ENCODE measurements around the gene LHX6. TPM values are rescaled to one million over a fixed set of nuclear protein-coding genes. Genes with fewer than 3 reads are reported as not detected.

The LHX6 gene
- total RNA-seq, 1 experiment from 2014 or later, result 0.62 TPM

DNA sequence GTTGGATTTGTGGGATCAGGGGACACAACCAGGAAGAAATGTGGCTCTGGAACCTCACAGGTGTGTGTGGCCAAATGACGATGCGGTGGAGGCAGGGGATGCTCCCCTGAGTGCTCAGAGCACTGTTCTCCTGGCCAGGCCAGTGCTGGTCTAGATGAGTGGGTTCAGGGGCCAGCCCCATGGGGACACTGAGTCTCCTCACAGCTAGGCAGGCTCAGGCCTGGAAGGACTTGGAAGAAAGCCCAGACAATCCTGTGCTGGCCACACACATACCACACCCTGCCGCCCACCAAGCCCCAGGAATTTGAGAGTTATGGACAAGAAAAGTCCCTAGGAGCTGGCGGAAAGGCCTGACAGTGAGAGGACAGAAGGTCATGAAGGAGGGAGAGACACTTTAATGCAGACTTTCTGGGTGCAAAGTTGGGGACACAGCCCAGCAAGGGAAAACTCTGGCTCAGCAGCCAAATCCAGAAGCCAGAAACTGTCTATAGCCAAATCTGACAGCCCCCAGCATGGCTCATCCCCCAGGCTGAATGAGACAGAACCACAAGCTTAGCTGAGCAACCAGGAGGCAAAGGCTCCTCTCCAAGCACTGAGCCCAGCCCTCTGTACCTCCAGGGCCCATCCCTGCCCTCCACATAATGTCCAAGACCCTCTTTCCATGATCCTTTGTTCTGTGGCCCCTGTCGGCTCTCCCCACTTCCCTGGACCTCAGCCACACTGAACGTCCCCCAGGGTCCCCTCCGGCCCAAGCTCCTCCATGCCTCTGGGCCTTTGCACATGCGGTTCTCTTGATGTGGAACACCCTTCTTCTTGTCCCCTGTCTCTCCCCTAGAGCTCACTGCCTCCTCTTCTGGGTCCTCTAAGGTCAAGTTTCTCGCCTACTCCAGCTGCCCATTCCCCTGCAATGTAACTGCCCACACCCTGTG, 22.4 kb downstream of the LHX6 start:
- intact Hi-C loops (cut with micrococcal nuclease; ENCODE audit: unreplicated experiment), result no loop called here
- no peak for DNase-seq (ENCODE audit: low read depth, low spot score)
- BruUV-seq (replicated peaks), result no TSS peak
- H3K9me3 ChIP-seq (ENCODE audit: control insufficient read depth, insufficient read depth, low read depth, low read length), result no peaks in the 10 kb centered on the region
- no peak overlapping the region for H3K4me3 ChIP-seq (ENCODE audit: low read depth in 2 of 2, low read length in 2 of 2)
- TF ChIP-seq SIN3A (IDR thresholded peaks at IDR 0.05; ENCODE audit: borderline replicate concordance, insufficient read depth, low read depth, low read length) (no peak), POLR2AphosphoS5 (IDR thresholded peaks at IDR 0.05; ENCODE audit: low read depth, low read length) (no peak), TCF7L2 (IDR thresholded peaks at IDR 0.05; ENCODE audit: low read depth, low read length) (no peak)
- TF ChIP-seq, protein P1, sequence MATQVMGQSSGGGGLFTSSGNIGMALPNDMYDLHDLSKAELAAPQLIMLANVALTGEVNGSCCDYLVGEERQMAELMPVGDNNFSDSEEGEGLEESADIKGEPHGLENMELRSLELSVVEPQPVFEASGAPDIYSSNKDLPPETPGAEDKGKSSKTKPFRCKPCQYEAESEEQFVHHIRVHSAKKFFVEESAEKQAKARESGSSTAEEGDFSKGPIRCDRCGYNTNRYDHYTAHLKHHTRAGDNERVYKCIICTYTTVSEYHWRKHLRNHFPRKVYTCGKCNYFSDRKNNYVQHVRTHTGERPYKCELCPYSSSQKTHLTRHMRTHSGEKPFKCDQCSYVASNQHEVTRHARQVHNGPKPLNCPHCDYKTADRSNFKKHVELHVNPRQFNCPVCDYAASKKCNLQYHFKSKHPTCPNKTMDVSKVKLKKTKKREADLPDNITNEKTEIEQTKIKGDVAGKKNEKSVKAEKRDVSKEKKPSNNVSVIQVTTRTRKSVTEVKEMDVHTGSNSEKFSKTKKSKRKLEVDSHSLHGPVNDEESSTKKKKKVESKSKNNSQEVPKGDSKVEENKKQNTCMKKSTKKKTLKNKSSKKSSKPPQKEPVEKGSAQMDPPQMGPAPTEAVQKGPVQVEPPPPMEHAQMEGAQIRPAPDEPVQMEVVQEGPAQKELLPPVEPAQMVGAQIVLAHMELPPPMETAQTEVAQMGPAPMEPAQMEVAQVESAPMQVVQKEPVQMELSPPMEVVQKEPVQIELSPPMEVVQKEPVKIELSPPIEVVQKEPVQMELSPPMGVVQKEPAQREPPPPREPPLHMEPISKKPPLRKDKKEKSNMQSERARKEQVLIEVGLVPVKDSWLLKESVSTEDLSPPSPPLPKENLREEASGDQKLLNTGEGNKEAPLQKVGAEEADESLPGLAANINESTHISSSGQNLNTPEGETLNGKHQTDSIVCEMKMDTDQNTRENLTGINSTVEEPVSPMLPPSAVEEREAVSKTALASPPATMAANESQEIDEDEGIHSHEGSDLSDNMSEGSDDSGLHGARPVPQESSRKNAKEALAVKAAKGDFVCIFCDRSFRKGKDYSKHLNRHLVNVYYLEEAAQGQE (IDR thresholded peaks at IDR 0.05; ENCODE audit: insufficient read depth in 1 of 2, low read depth in 2 of 2, low read length in 1 of 2), result no peak
- TF ChIP-seq, protein P2, sequence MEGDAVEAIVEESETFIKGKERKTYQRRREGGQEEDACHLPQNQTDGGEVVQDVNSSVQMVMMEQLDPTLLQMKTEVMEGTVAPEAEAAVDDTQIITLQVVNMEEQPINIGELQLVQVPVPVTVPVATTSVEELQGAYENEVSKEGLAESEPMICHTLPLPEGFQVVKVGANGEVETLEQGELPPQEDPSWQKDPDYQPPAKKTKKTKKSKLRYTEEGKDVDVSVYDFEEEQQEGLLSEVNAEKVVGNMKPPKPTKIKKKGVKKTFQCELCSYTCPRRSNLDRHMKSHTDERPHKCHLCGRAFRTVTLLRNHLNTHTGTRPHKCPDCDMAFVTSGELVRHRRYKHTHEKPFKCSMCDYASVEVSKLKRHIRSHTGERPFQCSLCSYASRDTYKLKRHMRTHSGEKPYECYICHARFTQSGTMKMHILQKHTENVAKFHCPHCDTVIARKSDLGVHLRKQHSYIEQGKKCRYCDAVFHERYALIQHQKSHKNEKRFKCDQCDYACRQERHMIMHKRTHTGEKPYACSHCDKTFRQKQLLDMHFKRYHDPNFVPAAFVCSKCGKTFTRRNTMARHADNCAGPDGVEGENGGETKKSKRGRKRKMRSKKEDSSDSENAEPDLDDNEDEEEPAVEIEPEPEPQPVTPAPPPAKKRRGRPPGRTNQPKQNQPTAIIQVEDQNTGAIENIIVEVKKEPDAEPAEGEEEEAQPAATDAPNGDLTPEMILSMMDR (IDR thresholded peaks at IDR 0.05), result no peak
- POLR2A ChIA-PET, result no interaction called here
- no peak overlapping the region for H3K27ac ChIP-seq (ENCODE audit: low read length)
- in situ Hi-C loops (cut with HindIII; ENCODE audit: low pct_unique_long_range_greater_than_20kb, low sequenced_read_pairs), result no loop called here
- ATAC-seq, result no peak
- no peaks in the 10 kb centered on the region for H3K4me1 ChIP-seq (ENCODE audit: control insufficient read depth, insufficient read depth, low read length)
- CTCF ChIA-PET, result no interaction called here
- H3K36me3 ChIP-seq (ENCODE audit: control insufficient read depth, insufficient read depth, low read length), result no peaks in the 10 kb centered on the region
- no peaks in the 10 kb centered on the region for H3K27me3 ChIP-seq (ENCODE audit: control insufficient read depth, insufficient read depth, low read length)

DNA sequence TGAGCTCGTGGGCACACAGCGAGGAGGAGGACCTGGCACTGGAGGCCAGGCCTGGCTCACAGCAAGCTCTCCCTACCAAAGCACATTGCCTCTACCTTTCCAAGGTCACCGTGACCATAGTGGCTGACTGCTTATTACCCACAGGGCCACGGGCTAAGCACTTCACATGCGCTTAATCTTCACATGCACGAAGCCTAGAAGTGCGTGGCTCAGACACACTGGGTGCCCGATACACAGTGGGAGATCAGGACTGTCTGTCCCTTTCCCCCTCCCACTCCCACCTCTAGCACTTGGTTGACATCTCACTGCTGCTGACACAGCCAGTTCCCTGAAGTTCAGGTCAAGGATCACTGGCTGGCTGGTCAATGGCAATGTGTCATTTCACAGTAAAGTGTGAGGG, 23.6 kb downstream of the LHX6 start:
- in situ Hi-C loops (cut with HindIII; ENCODE audit: low pct_unique_long_range_greater_than_20kb, low sequenced_read_pairs), result no loop called here
- TF ChIP-seq, protein P2 (IDR thresholded peaks at IDR 0.05), result no peak
- TF ChIP-seq, protein P1 (IDR thresholded peaks at IDR 0.05; ENCODE audit: insufficient read depth in 1 of 2, low read depth in 2 of 2, low read length in 1 of 2), result no peak
- intact Hi-C loops (cut with micrococcal nuclease; ENCODE audit: unreplicated experiment), result no loop called here
- Histone ChIP-seq H3K36me3 (ENCODE audit: control insufficient read depth, insufficient read depth, low read length) (no peaks in the 10 kb centered on the region), H3K4me3 (ENCODE audit: low read depth in 2 of 2, low read length in 2 of 2) (no peak overlapping the region), H3K27me3 (ENCODE audit: control insufficient read depth, insufficient read depth, low read length) (no peaks in the 10 kb centered on the region), H3K27ac (ENCODE audit: low read length) (no peak overlapping the region), H3K4me1 (ENCODE audit: control insufficient read depth, insufficient read depth, low read length) (no peaks in the 10 kb centered on the region), H3K9me3 (ENCODE audit: control insufficient read depth, insufficient read depth, low read depth, low read length) (no peaks in the 10 kb centered on the region)
- DNase-seq (ENCODE audit: low read depth, low spot score), result no peak
- POLR2A ChIA-PET, result no interaction called here
- no TSS peak for BruUV-seq (replicated peaks)
- no peak for ATAC-seq
- CTCF ChIA-PET, result no interaction called here

All from Panc1 (cell line).